Erythroblast (primary cell): ENCODE results near the gene RETREG1.

Experiments
- GATA1 ChIP-seq: IDR thresholded peaks from 2 replicates; pipeline ENCODE4 v1.6.1; 2011; ENCODE audit warnings: low read depth, mild to moderate bottlenecking, control low read depth, low read length, moderate library complexity
- POLR2A ChIP-seq: IDR thresholded peaks from 2 replicates; pipeline ENCODE4 v1.6.1; 2011; ENCODE audit warnings: mild to moderate bottlenecking, low read length

GRCh38 chr5:16508730-16509531 is 107.9 kb downstream of the RETREG1 start:
- TF ChIP-seq POLR2A: no peak
- no peak for TF ChIP-seq GATA1
